DMS 273 (cell line): Measurements from ENCODE around the gene COX19.
"Not testable (repeated sequence)": the region's sequence is repeated elsewhere in the genome, so short reads cannot be mapped to it uniquely, and the experiment has no call there.

Experiments
- DNase-seq: peaks from one replicate; lab custom pipeline; 2025; ENCODE audit not compliant: unreplicated experiment; lab: John Stamatoyannopoulos, UW

COX19 gene

GRCh38 chr7:1011297-1012003 is 36.1 kb upstream of the COX19 start:
- DNase-seq: no peak

DNA sequence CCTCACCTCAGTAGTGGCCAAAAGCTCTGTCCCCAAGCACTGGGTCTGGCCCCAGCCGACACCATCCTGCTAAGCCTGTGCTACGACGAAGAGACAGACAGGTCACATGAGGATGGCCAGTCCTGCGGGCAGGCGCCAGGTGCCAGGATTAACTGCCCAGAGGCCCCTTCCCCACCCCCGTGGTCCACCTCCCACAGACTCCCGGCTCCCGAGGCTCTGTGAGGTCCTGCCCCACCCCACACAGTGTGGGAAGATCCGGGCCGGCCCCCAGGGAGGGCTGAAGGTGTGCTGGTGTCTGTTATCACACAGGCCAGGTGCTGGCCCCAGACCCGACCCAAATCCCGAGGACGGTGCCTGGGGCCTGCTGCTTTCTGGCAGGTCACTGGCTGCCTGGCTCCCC is 34.9 kb upstream of the COX19 start:
- no peak for DNase-seq

DNA sequence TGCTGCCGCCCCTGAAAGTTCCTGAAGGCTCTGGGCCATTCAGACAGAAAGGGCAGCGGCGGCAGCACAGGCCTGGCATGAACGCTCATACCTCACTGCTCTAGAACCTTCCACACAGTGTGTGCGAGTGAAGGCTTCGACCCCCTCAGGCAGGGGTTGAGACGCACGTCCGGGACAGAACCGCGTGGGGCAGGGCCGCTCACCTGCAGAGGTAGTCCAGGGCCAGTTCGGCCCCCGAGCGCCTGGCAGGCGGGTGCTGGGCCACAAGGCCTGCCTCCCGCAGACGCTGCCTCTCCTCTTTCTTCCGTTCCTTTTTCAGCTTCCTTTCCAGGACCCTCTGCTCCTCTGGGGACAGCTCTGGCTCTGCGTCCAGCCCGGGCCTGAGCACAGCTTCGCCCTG is 34.4 kb upstream of the COX19 start:
- no peak for DNase-seq

DNA sequence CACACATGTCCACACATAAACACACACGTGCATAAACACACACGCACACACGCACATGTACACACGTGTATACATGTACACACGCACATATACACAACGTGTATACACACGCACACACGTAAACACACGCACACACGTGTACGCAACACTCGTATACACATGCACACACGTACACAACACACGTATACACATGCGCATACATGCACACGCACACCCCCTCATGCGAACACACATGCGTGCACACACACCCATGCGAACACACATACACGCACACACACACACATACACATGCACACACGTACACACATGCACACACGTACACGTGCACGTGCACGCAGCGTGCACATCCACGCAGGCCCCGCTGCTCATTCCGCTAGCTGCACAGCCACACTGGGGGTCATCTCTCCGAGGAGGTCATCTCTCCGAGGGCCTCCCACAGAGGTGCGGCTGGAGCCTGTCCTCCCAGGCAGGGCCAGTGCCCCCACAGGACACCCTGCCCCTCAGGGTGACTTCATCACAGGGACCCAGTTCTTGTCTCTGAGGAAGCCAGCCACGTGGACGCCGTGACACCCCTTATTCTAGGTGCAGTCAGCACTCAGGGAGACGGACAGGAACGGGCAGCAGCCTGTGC is 33.5 kb upstream of the COX19 start:
- no peak for DNase-seq

DNA sequence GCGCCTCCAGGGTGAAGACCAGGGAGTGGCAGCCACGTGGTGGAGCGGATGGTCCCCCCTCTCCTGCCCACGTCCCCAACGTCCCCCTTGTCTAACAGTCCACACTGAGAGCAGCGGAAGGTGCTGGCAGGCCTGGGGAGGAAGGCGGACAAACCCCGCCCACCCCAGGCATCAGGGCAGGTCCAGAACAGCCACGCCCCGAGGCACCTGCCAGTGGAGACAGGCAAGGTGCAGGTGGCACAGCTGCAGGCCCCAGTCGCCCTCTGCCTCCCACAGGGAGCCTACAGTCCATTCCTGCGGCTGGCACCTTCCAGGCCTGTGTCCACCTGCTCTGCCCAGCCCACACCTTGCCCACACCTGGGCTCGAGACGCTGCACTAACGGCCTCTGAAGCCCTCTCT is 32.6 kb upstream of the COX19 start:
- DNase-seq: no peak

- DNase-seq: no peak
Observed at GRCh38 chr7:1005303-1005702, 30.0 kb upstream of the COX19 start.

DNA sequence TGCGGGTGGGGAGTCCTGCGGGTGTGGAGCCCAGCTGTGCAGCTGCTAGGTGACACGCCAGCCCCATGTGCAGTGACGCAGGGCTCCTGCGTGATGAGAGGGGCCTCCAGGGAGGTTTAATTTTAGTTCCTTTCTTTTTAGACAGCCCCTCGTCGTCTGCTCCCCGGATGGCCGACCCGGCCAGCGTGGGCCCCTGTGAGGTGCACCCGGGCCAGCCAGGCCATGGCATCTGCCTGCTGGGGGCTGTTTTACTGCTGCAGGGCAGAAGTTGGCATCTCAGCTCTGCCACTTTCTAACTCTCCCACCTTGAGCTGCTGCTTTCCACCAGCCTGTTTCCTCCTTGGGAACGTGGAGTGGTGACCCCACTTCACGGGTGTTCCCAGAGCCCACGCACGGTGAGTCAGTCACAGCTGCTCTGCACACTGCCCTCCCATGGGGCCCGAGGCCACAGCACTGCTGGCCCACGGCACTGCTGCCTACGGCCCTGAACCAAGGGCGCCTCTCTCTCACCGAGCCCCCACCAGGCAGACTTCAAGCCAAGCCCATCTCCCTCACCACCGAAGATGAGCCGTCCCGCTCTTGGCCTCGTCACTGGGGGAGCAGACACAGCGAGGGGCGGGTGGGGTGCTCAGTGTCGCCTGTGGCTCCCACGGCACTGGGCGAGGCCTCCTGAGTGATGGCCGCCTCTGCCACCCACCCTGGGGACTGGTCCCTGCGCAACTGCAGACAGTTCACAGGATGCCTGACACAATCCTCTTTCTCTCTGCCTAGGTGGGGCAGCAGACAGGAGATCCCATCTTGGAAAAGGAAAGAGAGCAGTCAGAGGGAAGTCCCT is 28.9 kb upstream of the COX19 start:
- DNase-seq: no peak

DNA sequence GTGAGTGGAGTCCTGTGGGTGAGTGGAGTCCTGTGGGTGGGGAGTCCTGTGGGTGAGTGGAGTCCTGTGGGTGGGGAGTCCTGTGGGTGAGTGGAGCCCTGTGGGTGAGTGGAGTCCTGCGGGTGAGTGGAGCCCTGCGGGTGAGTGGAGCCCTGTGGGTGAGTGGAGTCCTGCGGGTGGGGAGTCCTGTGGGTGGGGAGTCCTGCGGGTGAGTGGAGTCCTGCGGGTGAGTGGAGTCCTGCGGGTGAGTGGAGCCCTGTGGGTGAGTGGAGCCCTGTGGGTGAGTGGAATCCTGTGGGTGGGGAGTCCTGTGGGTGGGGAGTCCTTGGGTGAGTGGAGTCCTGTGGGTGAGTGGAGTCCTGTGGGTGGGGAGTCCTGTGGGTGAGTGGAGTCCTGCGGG is 27.1 kb upstream of the COX19 start:
- DNase-seq: not testable (repeated sequence)

- DNase-seq: not testable (repeated sequence)
Observed at GRCh38 chr7:1002026-1002425, 26.7 kb upstream of the COX19 start.

DNA sequence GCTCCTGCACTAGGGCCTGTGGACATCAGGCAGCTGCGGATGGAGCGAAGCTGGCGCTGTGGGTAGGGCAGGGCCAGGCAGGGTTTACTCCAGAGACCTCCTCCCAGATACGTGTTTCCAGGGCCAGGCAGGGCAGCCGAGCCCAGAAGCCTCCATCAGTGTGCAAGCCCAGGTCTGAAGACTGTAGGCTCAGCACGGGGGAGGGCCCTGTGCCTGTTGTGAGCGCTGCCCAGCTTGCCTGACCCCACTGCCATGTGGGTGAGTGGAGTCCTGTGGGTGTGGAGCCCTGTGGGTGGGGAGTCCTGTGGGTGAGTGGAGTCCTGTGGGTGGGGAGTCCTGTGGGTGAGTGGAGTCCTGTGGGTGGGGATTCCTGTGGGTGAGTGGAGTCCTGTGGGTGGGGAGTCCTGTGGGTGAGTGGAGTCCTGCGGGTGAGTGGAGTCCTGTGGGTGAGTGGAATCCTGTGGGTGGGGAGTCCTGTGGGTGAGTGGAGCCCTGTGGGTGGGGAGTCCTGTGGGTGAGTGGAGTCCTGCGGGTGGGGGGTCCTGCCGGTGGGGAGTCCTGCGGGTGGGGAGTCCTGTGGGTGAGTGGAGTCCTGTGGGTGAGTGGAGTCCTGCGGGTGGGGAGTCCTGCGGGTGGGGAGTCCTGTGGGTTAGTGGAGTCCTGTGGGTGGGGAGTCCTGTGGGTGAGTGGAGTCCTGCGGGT is 25.9 kb upstream of the COX19 start:
- DNase-seq: peak; percentile 73

DNA sequence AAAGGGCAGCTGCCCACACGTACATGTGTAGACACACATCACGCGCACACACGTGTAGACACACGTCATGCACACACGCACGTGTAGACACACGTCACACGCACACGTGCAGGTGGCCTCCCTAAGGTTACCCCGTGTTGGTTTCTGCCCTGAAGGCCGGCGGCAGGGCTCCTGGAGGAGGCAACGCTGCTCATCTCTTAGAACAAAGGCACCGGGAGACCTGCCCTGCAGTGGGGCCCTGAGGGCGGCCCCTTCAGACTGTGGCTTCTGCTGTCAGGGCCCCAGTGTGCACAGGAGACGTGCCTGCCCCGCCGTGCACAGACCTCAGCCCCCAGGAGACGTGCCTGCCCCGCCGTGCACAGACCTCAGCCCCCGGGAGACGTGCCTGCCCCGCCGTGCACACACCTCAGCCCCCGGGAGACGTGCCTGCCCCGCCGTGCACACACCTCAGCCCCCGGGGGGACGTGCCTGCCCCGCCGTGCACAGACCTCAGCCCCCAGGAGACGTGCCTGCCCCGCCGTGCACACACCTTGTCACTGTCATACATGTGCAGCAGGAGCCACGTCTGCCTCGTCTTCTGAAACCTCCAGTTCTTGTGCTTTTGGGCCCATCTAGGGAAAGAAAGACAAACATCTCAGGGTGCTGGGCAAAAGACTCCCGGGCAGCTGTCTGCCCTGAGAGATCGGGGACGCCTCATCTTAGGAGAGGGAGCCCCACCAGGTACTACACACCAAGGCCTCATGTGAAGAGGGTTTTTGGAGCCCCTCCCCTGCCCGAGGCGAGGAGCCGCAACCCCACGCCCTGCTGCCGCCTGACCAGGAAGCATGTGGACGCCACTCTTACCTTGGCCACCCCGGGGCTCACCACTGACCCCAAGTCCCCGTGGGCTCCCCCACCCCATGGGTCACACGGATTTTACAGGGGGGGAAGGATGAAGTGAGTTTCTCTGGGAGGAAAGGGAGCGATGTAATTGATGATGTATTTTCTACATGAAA is 24.9 kb upstream of the COX19 start:
- DNase-seq: no peak

- DNase-seq: no peak
Observed at GRCh38 chr7:999149-999879, 24.0 kb upstream of the COX19 start.

- peak; percentile 58 for DNase-seq
Observed at GRCh38 chr7:997404-998395, 22.4 kb upstream of the COX19 start.

DNA sequence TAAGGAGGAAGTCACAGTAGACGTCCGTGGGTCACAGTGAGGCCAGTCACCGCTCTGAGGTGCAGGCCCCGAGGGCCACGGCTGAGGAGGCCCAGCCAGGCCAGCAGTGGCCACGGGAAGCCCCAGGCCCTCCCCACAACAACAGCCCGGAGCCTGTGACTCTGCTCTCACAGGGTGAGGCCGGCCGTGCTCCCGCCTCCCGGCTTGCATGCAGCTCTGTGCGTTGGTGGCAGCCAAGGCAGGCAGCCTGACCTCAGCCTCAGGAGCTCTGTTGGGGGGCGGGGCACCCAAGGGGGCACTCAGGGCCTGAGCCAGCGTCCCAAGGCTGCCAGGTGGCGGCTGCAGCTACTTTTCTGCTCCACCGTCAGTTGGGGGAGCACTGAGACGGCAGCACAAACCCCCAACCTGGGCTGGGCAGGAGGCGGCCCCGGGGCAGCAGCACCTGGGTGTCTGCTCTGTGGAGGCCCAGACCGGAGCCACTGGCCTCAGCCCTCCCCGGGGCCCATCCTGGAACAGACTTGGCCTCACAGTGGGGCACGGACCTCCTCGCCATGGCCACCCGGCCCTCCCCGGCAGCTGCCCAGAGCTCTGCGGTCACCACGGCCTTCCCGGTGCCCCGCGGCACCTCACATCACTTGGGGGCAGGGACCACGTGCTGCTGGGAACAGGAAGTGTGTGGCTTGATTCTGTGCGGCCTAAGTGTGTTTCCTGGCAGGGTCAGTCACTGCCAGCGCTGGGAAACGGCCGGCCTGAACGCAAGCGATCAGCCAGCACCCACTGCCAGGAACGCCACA is 20.9 kb upstream of the COX19 start:
- DNase-seq: no peak

GRCh38 chr7:995571-995970 is 20.2 kb upstream of the COX19 start:
- no peak for DNase-seq

DNA sequence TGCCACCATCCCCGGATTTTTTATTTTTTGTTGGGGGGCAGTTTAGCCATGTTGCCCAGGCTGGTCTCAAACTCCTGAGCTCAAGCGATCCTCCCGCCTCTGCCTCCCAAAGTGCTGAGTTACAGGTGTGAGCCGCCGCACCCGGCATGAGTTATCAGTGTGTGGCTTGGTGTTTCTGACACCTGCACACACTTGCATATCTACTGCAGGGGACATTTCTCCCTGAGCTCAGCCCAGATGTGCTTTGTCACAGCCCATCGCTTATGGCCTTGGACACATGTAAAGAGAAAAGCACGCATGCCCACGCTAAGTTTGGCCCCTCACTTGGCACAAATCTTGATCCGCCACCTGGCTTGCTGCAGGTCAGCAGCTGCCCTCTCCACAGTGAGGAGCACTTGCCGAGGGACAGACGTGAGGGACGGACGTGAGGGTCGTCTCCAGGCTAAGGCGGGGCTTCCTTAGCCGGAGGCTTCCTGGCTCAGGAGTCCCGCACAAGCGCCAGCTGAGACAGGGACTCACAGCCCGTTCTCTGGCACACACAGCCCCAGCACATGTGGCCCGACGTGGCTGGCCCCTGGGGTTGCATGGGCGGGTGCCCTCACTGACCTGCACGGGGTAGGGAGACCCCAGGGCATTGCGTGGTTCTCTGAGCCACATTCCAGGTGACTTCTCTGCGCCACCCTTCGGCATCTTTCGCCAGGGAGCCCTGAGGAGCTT is 19.4 kb upstream of the COX19 start:
- DNase-seq: no peak
